Calu3 (cell line): Measurements from ENCODE around the gene SOS2. TPM values are rescaled to one million over a fixed set of nuclear protein-coding genes. Genes with fewer than 3 reads are reported as not detected.
A peak's percentile ranks its signal among the peaks of the same experiment; 100 is the strongest.

ENCODE experiments used
- BruUV-seq: library from RNA; stranded (reverse); fragments of 400-500 nt; replicated peaks from 2 replicates; lab custom pipeline; 2021; lab: Mats Ljungman, UMichigan
- CTCF ChIA-PET: fragments of 300-600 bp; sonication (Branson Sonifier 250); formaldehyde crosslinking; loops from one replicate; lab custom pipeline; 2022; ENCODE audit warnings: antibody characterized with exemption; lab: Charles Lee
- DNase-seq: peaks from one replicate; pipeline ENCODE4 v3.0.0; 2022
- H3K27ac Mint-ChIP-seq: one replicate; pipeline ENCODE4 v1.8.0; 2022; ENCODE audit warnings: mixed read lengths; ENCODE audit not compliant: unreplicated experiment
- H3K27me3 Mint-ChIP-seq: one replicate; pipeline ENCODE4 v1.8.0; 2022; ENCODE audit warnings: mixed read lengths; ENCODE audit not compliant: unreplicated experiment
- H3K36me3 Mint-ChIP-seq: one replicate; pipeline ENCODE4 v1.8.0; 2022; ENCODE audit warnings: mild to moderate bottlenecking, moderate library complexity, mixed read lengths; ENCODE audit not compliant: insufficient read depth, unreplicated experiment
- H3K4me1 Mint-ChIP-seq: one replicate; pipeline ENCODE4 v1.8.0; 2022; ENCODE audit warnings: mild to moderate bottlenecking, low read depth, mixed read lengths; ENCODE audit not compliant: unreplicated experiment
- H3K4me3 Mint-ChIP-seq: one replicate; pipeline ENCODE4 v1.8.0; 2022; ENCODE audit warnings: mild to moderate bottlenecking, low read depth, moderate library complexity, mixed read lengths; ENCODE audit not compliant: unreplicated experiment
- H3K9me3 Mint-ChIP-seq: one replicate; pipeline ENCODE4 v1.8.0; 2022; ENCODE audit warnings: low read depth, mixed read lengths; ENCODE audit not compliant: unreplicated experiment
- CTCF ChIP-seq: fragments of 200-600 bp; IDR thresholded peaks from one replicate; pipeline ENCODE4 v1.8.0; 2022; ENCODE audit warnings: antibody characterized with exemption; ENCODE audit not compliant: unreplicated experiment
- intact Hi-C: fragments of 100-400 bp; cut with micrococcal nuclease; formaldehyde crosslinking; loops from one replicate; pipeline ENCODE4 v1.10.0; 2022; ENCODE audit not compliant: unreplicated experiment
- total RNA-seq: library from RNA; stranded (reverse); gene quantifications from 2 replicates; pipeline ENCODE4 v1.2.3, GENCODE V29; 2022

Gene SOS2
- total RNA-seq, 1 experiment from 2014 or later = 17.1 TPM

- H3K4me3 Mint-ChIP-seq = no peak overlapping the region
- no TSS peak for BruUV-seq
- no peaks in the 10 kb centered on the region for H3K4me1 Mint-ChIP-seq
- H3K9me3 Mint-ChIP-seq = no peaks in the 10 kb centered on the region
- intact Hi-C loops = no loop called here
- DNase-seq = no peak
- no peak overlapping the region for H3K27ac Mint-ChIP-seq
- TF ChIP-seq CTCF = no peak
- H3K27me3 Mint-ChIP-seq = no peaks in the 10 kb centered on the region
- CTCF ChIA-PET = no interaction called here
- no peaks in the 10 kb centered on the region for H3K36me3 Mint-ChIP-seq
Observed at GRCh38 chr14:50263321-50263720, 31.9 kb upstream of the SOS2 start.

- no peak for TF ChIP-seq CTCF
- no TSS peak for BruUV-seq
- Mint-ChIP-seq H3K9me3 (no peaks in the 10 kb centered on the region), H3K4me3 (no peak overlapping the region), H3K27ac (no peak overlapping the region), H3K4me1 (no peaks in the 10 kb centered on the region), H3K27me3 (no peaks in the 10 kb centered on the region), H3K36me3 (no peaks in the 10 kb centered on the region)
- intact Hi-C loops = no loop called here
- CTCF ChIA-PET = no interaction called here
- no peak for DNase-seq
Observed at GRCh38 chr14:50262865-50263264, 31.5 kb upstream of the SOS2 start.

GRCh38 chr14:50260511-50260910 is 29.1 kb upstream of the SOS2 start:
- Mint-ChIP-seq H3K4me1 (no peaks in the 10 kb centered on the region), H3K27me3 (no peaks in the 10 kb centered on the region), H3K9me3 (no peaks in the 10 kb centered on the region), H3K36me3 (no peaks in the 10 kb centered on the region), H3K27ac (no peak overlapping the region), H3K4me3 (no peak overlapping the region)
- no TSS peak for BruUV-seq
- intact Hi-C loops = no loop called here
- peak; percentile 37 for TF ChIP-seq CTCF
- DNase-seq = peak; percentile 12
- CTCF ChIA-PET = no interaction called here

DNA sequence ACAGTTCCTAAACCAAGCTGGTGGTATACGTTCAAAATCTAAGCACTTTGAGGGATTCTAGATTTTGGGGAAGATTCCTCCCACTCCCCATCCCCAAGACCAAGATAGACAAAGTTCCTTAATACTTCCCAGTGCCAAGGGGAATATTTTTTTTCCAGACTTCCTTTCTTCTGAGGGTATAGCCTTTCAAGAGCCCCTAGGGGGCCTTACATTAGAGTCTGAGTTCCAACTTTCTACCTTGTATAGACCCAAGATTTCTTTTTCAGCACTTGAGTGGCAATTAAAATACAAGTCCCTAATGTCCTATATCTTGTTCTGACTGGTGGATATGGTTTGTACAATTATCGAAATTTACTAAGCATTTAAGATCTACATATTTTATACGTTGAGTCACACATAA is 28.7 kb upstream of the SOS2 start:
- DNase-seq = no peak
- BruUV-seq = no TSS peak
- intact Hi-C loops = no loop called here
- TF ChIP-seq CTCF = no peak
- CTCF ChIA-PET = no interaction called here
- Mint-ChIP-seq H3K36me3 (no peaks in the 10 kb centered on the region), H3K27me3 (no peaks in the 10 kb centered on the region), H3K27ac (no peak overlapping the region), H3K4me3 (no peak overlapping the region), H3K9me3 (no peaks in the 10 kb centered on the region), H3K4me1 (no peaks in the 10 kb centered on the region)

- Mint-ChIP-seq H3K27ac (no peak overlapping the region), H3K9me3 (no peaks in the 10 kb centered on the region), H3K27me3 (no peaks in the 10 kb centered on the region), H3K4me3 (no peak overlapping the region), H3K4me1 (no peaks in the 10 kb centered on the region), H3K36me3 (no peaks in the 10 kb centered on the region)
- no TSS peak for BruUV-seq
- CTCF ChIA-PET = no interaction called here
- TF ChIP-seq CTCF = no peak
- no peak for DNase-seq
- intact Hi-C loops = no loop called here
Observed at GRCh38 chr14:50257732-50258131, 26.4 kb upstream of the SOS2 start.
